CD1c-positive myeloid dendritic cell (primary cell): ENCODE results near the gene XPNPEP2.

ENCODE experiments used
- DNase-seq: peaks from one replicate; pipeline ENCODE4 v3.0.0-alpha.2; 2016; ENCODE audit errors: extremely low spot score

XPNPEP2 gene

DNA sequence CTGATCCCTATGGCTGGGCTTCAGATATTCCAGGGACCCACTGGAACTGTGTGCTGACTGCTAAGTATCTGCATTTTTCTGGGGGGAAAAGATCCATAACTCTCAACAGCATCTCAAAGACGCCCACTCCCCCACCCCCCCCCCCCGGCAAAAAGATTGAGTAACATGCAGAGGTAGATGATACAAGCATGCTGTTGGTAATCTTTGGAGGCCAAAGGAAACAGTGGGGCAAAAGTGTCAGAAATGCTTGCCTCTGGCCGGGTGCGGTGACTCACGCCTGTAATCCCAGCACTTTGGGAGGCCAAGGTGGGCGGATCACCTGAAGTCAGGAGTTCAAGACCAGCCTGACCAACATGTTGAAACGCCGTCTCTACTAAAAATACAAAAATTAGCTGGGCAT is 12.2 kb downstream of the XPNPEP2 start:
- no peak for DNase-seq

DNA sequence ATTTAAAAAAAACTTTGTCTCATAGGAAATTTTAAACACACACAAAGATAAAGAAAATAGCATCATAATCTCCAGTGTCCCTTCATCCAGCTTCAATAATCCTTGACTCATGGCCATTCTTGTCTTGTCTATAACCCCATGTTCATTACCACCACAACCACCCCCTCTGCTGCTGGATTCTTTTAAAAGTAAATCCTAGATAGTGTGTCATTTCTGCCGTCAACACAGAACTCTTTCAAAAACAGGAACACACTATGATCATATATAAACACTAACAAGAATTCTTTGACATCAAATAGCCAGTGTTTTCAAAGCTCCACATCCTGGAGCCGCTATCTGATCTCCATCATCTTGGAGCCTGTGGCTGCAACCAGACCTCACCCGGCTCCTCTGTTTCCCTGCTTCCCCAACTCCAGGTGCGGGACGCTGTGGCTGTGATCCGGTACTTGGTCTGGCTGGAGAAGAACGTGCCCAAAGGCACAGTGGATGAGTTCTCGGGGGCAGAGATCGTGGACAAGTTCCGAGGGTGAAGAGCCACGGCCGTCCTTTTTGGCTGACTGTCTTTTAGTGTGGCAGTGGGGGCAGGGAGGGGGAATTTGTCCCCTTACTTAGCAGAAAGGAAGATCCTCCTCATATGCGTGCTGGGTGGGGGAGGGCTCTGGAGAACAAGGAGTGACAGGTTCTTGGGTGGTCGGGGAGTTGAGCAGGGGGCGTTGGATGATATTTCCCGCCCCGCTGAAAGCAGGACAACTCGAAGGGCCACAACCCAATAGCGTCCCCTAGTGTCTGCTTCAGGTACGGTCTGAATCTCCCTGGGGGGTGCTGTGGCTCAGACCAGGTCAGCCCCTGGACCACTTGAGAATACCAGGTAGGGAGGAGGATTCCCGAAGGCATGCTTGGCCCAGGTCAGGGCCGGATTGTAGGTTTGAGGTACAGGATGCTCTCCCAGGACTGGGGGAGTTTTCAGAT is 15.6 kb downstream of the XPNPEP2 start:
- peak; percentile 42 for DNase-seq

DNA sequence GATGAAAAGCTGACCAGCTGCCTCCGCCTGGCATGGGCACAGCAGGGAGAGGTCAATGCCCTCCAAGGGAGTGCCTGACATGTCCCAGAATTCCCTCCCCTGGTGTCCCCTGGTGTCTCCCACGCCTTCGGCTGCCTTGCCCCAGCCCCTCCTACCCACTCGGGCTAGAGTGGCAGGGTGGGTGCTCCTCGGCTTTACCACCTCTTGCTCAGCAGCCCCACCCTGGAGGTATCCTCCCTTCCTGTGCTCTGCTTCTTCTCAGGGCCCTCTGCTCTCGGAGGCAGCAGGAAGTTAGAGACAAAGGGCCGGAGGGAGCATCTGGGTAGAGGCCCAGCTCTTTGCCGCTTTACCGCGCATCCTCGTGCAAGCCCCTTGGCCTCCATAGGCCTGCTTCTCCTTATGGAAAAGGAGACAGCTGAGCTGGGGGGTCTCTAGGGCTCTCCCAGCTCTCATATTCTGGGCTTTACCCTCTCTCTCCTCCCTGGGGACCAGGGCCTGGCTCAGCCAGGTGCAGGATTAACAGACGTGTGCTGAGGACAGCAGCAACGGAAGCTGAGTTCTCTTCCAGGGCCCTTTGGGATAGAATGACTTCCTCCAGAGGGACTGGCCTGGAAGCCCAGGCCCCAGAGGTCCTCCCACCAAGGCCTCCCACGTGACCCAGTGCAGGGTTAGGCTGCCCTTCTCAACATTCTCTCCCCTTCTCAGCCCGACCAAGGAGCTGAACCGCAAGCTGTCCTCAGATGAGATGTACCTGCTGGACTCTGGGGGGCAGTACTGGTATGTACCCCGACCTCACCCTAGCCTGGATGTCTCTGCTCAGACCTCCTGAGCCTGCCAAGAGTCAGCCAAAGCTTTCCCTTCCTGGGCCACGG is 17.2 kb downstream of the XPNPEP2 start:
- DNase-seq, result no peak

DNA sequence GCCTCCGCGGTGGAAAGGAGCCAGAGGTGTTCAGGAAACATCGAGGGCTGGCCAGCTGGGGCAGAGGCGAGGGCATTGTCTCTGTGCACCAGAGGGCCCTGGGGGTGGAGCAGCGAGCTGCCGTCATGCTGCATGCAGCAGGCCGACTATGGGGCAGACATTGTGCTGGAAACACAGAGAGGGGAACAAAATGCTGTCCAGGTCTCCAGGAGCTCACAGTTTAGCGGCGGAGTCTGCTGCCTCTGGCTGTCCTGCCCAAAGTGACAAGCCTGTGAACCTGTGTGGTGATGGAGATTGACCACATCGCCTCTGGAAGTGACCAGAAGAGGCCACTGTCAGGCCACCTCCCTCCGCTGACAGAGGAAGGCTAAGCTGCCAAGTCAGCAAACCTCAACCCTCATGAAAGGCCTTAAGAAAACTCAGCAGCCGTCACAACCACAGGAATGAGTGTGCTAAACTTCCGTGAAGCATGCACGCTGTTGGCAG is 20.8 kb downstream of the XPNPEP2 start:
- DNase-seq, result peak; percentile 77

DNA sequence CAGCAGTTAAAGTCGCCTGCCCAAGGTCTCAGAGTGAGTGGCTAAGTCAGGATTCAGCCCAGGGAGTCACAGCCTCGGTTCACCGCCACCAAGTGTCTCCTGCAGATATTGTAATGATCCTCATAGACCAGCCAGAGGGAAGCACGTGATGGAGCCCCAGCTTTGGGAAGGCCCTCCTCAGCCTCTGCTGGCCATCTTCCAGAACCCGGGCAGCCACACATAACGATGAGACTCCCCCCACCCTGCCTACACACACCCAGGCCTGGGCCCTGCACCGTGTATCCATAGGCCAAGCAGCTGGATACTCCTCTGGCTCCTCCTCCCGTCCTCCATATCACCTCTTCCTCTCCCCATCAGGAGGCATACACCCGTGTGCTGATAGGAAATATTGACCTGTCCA is 21.4 kb downstream of the XPNPEP2 start:
- no peak for DNase-seq

DNA sequence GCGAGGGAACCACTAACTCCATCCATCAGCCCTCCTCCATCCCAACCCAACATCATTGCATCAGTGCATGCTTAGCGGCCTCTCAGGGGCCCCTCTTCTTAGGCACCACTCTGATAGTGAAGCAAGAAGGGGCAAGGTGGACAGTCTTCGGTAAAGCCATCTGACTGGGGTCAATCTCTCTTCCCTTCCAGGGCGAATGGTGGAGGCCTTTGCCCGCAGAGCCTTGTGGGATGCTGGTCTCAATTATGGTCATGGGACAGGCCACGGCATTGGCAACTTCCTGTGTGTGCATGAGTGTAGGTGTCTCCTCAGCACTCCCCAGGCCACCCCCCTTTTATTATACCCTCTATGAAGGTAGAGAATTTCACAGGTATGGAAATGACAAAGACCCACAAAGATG is 22.2 kb downstream of the XPNPEP2 start:
- no peak for DNase-seq

DNA sequence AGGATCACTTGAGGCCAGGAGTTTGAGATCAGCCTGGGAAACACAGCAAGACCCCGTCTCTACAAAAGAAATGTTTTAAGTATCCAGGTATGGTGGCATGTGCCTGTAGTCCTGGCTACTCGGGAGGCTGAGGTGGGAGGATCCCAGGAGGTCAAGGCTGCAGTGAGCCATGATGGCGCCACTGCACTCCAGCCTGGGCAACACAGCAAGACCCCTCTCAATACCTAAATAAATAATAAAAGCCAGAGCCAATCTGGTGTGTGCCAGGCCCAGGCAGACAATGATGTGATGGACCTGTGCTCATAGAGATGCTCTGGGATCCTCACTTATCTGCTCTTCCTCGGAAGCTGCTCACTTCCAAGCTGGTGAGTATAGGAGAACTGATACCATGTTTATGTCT is 22.8 kb downstream of the XPNPEP2 start:
- no peak for DNase-seq

DNA sequence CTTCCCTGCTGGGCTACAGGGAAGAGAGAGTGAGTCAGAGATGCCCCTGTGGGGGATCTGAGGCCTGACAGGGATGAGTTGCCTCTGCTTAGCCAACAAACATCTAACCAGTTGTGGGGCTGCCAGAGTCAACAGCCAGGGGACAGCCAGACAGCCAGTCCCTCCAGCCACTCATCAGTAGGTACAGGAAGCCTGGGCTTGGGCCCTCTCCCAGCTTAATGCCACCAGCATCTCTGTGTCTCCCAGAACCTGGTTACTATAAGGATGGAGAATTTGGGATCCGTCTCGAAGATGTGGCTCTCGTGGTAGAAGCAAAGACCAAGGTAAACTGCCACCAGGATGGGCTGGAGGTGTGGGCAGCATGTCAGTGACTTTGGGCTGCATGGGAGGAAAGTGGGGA is 23.7 kb downstream of the XPNPEP2 start:
- no peak for DNase-seq

DNA sequence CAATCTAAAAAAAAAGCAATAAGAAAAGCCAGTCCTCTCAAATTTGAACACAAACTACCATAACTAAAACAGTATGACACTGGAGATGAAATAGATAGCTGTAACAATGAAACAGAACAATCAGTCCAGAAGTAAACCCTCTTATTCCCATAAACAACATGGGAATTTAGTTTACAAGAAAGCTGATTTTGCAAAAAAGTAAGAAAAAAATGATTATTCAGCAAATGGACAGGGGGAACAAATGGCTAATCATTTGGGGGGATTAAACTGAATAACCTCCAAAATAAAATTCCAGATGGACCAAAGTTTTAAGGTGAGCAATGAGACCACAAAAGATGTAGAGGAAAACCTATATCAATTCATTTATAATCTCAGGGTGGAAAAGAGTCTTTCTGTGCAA is 24.9 kb downstream of the XPNPEP2 start:
- no peak for DNase-seq

DNA sequence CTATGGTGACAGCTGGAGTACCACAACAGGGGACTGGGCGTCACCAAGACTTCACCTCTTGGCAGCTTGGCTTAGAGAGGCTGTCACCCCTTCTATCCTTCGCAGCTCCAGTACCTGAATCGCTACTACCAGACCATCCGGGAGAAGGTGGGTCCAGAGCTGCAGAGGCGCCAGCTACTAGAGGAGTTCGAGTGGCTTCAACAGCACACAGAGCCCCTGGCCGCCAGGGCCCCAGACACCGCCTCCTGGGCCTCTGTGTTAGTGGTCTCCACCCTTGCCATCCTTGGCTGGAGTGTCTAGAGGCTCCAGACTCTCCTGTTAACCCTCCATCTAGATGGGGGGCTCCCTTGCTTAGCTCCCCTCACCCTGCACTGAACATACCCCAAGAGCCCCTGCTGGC is 29.4 kb downstream of the XPNPEP2 start:
- DNase-seq, result no peak

DNA sequence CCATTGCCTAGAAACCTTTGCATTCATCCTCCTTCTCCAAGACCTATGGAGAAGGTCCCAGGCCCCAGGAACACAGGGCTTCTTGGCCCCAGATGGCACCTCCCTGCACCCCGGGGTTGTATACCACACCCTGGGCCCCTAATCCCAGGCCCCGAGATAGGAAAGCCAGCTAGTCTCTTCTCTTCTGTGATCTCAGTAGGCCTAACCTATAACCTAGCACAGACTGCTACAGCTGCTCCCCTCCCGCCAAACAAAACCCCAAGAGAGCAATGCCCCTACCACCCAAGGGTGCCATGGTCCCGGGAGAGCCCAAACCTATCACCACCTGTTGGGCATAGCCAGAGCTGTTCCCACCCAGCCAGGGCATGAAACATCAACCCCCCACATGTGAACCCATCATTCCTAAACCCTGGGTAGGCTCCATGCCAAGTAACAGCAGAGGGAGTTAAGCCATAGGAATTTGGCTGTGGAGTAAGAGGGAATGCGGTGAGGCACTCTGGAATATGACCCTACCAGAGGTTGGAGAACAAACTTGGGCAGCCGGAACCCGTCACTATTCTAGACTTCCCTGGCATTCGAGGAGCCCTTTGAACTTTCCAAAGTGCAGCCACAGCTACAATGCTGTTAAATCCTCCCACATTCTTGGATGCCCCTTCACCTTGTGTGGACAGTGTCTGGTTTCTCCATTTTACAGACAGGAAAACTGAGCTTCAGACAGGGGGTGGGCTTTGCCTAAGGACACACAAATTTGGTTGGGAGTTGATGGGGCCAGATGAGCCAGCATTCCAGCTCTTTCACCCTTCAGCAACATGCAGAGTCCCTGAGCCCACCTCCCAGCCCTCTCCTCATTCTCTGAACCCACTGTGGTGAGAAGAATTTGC is 30.0 kb downstream of the XPNPEP2 start:
- DNase-seq, result no peak

DNA sequence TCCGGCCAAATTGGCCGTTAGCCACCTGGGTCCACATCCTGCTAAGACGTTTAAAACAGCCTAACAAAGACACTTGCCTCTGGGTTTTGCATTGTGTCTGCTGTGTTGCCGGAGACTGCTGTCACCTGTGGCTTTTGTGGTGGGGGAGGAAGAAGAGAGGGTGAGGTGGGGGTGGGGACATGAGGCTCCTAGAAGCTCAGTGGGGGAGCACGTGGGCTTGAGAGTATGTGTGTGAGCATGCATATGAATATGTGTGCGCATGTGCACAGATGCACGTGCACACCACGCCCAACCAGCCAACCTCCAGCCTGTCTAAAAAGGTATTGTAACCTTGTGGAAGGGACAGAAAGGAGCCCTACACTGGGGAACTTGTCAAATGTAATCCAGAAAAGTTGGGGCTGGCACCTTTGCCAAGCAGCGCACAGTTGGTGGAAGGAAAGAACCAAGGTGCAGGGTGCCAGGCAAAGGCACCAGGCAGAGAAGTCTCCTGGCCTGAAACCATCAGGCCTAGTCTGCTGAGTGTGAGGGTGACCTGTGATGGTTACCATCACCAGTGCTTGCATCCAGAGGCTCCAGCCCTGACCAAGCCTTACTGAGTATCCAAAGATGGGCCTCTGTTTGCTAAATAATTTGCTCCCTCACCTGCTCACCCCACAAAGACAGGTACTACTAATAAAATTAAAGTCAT is 30.8 kb downstream of the XPNPEP2 start:
- DNase-seq, result peak; percentile 43

DNA sequence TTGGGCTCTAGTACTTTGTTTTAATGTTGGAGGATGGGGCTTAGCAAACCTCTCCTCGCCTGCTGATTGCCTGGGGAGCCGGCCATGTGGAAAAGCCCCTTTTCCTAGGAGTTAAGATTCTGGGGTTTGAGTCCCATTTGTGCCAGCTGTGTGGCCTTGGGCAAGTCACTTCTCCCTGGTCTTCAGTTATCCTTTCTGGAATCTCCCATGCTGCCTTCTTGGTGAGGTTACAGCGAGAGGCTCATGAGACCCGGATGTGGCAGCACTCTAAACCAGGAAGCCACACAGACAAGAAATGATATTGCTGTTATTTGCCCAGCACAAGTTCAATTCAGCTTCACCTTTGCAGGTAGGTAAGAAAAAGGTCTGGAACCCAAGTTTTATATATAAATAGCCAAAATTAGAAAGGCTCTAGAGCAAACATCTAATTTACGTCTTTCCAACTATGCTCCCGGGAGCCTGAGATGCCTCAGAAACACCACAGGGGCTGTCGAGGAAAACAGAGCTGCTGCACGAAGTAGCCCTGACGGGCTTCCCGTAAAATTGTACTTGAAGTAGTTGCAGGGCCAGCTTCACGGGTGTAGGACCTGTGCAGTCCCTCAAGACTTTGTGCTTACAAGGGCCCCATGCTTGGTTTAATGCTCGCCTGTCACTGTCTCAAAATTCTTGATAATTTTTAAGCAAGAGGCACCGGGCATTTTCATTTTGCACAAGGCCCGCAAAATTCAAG is 32.7 kb downstream of the XPNPEP2 start:
- DNase-seq, result no peak

DNA sequence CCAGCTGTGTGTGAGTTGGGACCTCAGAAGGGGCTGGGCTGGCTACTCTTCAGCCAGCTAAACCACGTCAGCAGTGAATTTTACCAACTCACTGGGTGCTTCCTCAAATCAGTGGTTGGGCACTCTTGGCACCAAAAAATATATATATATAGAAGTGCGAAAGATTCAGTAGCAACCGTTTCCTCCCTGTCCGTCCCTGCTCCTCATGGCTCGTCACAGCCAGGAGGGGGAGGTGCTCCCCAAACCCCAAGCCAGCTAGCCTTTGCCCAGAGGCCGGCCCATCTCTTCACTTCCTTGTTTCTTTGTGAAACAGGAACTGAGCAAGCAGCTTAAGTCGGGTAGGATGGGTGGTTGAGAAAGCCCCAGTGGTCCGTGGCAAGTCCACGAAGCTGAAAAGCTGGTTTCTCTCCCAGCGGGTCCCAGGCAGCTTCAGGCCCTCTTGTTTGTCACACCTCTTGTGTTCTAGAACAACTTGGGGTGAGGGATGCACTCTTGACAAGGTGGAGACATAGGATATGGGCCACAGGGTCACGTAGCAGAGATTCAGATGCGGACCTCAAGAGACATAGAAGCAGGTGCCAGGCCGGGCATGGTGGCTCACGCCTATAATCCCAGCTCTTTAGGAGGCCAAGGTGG is 34.1 kb downstream of the XPNPEP2 start:
- peak; percentile 90 for DNase-seq

DNA sequence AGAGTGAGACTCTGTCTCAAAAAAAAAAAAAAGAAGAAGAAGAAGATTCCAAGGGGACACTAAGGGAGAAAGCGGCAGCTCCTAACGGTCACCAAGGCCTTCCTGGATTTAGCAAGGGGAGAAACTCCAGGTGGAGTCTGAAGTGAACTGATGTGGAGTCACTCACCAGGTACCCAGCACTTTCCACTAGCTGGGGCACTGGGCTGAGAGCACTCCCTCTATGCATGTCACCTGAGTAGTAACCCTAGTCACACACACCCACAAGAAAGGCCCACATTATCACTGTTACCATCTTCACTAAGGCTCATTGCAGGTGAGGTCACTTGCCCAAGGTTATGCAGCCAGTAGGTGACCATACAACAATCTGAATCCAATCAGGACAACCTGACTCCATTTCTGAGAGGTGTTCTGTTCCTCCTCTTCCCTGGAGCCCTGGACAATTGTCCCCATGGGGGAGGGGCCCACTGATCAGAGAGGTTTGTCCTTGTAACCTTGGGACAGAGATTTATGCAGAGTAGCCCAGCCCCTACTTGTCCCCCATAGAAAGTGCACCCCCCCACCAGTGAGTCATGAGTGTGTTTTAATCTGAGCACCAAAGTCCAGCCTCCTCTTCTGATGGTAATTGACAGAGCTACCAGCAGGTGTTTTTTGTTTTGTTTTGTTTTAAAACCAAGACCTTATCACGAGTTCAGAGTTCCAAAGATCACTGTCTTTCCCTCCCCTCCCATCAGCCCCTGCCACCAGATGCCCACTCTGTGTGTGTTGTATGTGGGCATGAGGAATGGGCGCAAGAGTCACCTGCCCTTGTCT is 35.1 kb downstream of the XPNPEP2 start:
- no peak for DNase-seq

DNA sequence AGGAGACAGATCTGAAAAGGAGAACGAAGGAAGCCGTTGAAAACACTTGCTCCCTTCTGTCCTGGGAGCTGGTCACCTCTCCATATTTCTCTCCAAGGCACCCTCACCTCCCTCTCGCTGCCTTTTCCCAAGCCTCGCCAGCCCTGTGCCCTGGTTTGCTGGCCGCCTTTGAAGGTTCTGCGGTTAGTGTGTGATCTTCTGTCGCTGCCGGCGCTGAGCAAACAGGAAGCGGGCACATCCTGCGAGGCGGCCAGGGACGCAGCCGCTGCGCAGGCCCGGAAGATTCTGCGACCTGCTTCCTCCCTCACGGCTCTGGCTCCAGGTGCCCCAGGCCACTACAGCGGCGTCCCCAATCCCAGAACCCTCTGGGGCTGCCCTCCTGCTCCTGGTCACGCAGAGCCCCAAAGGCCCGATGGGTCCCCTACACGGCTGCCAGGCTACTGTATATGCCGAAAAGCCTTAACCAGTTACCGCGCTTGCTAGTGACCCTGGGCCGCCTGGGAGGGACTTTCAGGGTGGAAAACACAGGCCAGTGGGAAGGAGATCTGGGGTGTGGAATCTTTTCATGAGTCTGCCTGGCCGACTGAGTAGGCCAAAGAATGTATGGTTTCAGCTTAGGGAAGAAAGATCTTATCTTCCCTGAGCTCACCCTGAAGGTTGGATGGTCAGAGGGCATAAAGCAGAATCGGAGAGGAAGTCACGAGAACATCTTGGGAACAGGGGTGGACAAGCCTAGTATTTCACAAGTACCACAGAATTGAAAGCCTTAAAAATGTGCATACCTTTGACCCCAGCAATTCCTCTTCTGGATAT is 38.6 kb downstream of the XPNPEP2 start:
- DNase-seq, result peak; percentile 78

DNA sequence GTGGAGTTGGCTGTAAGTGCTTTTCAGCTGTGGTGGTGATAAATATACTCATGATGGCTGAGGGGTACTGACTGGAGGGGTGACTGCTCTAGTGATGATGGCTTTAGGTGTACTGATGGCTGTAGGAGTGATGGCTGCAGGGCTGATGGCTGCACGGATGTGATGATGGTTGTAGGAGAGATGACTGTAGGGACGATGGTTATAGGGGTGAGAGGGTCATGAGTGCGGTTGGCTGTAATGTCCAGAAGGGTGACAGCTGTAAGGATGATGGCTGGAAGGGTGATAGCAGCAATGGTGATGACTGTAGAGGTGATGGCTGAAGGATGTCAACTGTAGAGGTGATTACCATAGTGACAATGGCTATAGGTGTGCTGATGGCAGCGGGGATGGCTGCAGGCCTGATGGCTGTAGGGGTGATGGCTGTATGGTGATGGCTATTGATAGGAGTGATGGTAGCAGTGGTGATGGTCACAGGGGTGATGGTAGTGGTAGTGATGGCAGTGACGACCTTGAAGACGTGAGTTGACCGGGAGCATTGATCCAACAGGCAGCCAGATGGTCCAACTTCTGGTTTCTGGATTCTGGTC is 40.4 kb downstream of the XPNPEP2 start:
- no peak for DNase-seq

DNA sequence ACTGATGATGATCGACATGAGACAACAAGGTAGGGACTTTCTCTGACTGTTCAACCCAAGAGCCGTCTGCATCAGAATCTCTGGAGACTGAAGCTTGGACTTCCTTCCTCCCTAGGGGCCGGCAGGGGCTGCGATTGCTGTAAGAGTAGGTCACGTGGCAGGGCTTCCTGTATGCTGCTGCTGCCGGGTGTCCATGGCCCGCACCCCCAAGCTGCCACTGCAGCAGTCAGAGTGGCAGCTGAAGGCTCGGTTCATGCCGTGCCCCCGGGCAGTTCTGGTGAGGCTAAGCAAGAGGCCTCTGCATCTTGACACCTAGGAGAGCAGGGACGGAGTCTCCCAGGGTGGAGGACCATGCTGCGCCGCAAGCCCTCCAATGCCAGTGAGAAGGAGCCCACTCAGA is 41.0 kb downstream of the XPNPEP2 start, which contains the start of gene SASH3:
Gene SASH3 (plus strand): TSS at position 203 of the 400 bp plus-strand sequence. CDS start 149 bp downstream, at position 352.
- peak; percentile 78 for DNase-seq
